ENCODE measurements around the gene KLF1.

Gene KLF1

DNA sequence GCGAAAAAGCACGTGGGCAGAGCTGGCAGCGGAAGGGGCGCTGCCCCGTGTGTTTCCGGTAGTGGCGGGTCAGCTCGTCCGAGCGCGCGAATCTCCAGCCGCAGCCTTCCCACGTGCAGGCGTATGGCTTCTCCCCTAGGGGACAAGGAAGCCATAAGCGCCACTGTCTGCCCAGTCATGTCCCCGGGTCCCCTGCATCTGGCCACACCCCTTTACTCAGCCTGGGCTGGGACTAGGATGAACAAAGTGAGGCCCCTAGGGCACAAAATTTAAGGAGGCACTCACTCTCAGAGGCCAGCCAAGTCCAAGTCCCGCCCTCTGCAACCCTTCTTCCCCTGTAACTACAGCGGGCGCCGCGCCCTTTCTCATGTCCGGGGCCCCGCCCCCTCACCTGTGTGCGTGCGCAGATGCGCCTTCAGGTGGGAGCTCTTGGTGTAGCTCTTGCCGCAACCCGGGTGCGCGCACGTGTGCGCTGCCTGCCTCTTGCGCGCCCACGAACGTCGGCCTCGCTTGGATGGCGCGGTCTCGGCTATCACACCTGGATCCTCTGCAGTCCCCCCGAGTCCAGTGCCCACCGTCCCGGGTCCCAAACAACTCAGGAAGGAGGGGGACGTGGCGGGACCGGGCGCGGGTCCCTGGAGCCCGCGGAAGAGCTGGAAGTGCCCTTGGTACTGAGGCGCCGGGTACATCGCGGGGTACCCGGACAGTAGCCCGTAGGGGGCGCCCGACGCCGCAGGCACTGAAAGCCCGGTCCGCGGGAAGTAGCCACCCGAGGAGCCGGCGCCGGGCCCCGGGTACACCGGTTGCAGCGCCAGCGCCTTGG, 1.9 kb downstream of the KLF1 start:
- DNase-seq: peak; percentile 94 to 95

DNA sequence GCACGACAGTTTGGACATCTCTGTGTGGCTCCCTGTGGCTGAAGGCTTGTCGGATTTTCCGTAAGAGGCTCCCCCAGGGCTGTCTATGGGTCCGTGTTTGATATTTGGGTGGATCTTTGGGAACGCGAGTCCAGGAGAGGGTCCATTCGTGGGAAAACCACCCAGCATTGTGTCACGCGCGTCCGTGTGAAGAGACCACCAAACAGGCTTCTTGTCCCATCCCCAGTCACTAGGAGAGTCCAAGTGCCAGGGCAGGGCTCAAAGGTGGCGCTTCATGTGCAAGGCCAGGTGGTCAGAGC, 2.4 kb downstream of the KLF1 start:
- no peak for TF ChIP-seq POLR2A (IDR thresholded peaks at IDR 0.05; ENCODE audit: low read length)
- TF ChIP-seq GATA1 (IDR thresholded peaks at IDR 0.05; ENCODE audit: low read depth, low read length): no peak
- DNase-seq: no peak

More for the DNA sequence above, 1.9 kb downstream of the KLF1 start:
- no peak for TF ChIP-seq GATA1 (IDR thresholded peaks at IDR 0.05; ENCODE audit: low read depth, low read length)
- TF ChIP-seq POLR2A (IDR thresholded peaks at IDR 0.05; ENCODE audit: low read length): peak; percentile 78

DNA sequence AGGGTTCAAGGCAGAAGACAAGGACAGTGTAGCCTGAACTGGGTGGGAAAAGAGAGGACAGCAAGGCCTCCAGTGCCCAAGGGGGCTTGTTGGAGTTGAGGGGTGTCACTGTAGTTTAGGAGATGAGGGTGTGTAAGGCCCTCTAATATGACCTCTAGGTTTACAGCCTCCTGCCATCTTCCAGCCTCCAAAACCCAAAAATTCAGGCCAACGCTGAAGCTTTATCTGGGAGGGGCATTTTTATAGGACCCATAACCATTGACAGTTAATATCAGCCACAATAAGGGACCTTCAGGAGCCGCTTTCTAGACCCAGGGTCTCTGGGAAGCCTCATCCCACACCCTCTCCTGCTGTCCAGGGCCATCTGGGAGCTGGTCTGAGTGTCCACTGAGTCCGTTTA, 2.8 kb downstream of the KLF1 start:
- TF ChIP-seq GATA1 (IDR thresholded peaks at IDR 0.05; ENCODE audit: low read depth, low read length) (no peak), POLR2A (IDR thresholded peaks at IDR 0.05; ENCODE audit: low read length) (no peak)
- no peak for DNase-seq

DNA sequence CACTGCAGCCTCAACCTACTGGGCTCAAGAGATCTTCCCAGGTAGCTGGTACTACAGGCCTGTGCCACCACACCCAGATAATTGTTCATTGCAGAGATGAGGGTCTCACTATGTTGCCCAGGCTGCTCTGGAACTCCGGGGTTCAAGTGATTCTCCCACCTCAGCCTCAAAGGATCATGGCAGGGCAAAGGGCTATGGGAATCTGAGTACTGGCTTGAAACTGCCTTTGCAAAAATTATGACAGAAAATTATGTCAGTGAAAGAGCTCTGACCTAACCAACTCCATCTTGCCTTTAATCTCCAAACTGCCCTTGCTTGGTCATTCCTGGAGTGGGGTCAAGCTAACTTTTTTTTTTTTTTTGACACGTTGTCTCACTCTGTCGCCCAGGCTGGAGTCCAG, 4.4 kb downstream of the KLF1 start:
- DNase-seq: no peak
- TF ChIP-seq GATA1 (IDR thresholded peaks at IDR 0.05; ENCODE audit: low read depth, low read length) (no peak), POLR2A (IDR thresholded peaks at IDR 0.05; ENCODE audit: low read length) (peak; percentile 52)

GRCh38 chr19:12881172-12881808, 5.7 kb downstream of the KLF1 start, which contains the start of gene DNASE2:
DNASE2 (minus strand) TSS chr19:12881449; CDS start chr19:12881375, 74 bp downstream.
- TF ChIP-seq GATA1 (IDR thresholded peaks at IDR 0.05; ENCODE audit: low read depth, low read length) (no peak), POLR2A (IDR thresholded peaks at IDR 0.05; ENCODE audit: low read length) (peak; percentile 91)
- DNase-seq: peak; percentile 93 to 95

- DNase-seq: peak; percentile 64 to 68
- no peak for TF ChIP-seq POLR2A (IDR thresholded peaks at IDR 0.05; ENCODE audit: low read length)
- no peak for TF ChIP-seq GATA1 (IDR thresholded peaks at IDR 0.05; ENCODE audit: low read depth, low read length)
These were observed 6.3 kb downstream of the KLF1 start for GRCh38 chr19:12880551-12881171.

GRCh38 chr19:12875086-12875485, 11.9 kb downstream of the KLF1 start:
- TF ChIP-seq GATA1 (IDR thresholded peaks at IDR 0.05; ENCODE audit: low read depth, low read length): no peak
- no peak for TF ChIP-seq POLR2A (IDR thresholded peaks at IDR 0.05; ENCODE audit: low read length)
- DNase-seq: no peak

DNA sequence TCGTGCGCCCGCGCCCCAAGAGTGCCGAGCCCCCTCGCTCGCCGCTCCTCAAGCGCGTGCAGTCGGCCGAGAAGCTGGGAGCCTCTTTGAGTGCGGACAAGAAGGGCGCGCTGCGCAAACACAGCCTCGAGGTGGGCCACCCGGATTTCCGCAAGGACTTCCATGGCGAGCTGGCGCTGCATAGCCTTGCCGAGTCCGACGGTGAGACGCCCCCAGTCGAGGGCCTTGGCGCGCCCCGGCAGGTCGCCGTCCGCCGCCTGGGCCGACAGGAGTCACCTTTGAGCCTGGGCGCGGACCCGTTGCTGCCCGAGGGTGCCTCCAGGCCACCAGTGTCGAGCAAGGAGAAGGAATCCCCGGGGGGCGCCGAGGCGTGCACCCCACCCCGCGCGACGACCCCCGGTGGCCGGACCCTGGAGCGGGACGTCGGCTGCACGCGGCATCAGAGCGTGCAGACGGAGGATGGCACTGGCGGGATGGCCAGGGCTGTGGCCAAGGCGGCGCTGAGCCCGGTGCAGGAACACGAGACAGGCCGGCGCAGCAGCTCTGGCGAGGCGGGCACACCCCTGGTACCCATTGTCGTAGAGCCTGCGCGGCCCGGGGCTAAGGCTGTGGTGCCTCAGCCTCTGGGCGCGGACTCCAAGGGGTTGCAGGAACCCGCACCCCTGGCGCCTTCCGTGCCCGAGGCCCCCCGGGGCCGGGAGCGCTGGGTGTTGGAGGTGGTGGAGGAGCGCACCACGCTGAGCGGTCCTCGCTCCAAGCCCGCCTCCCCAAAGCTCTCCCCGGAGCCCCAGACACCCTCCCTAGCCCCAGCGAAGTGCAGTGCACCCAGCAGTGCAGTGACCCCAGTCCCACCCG, 12.9 kb downstream of the KLF1 start:
- no peak for DNase-seq

DNA sequence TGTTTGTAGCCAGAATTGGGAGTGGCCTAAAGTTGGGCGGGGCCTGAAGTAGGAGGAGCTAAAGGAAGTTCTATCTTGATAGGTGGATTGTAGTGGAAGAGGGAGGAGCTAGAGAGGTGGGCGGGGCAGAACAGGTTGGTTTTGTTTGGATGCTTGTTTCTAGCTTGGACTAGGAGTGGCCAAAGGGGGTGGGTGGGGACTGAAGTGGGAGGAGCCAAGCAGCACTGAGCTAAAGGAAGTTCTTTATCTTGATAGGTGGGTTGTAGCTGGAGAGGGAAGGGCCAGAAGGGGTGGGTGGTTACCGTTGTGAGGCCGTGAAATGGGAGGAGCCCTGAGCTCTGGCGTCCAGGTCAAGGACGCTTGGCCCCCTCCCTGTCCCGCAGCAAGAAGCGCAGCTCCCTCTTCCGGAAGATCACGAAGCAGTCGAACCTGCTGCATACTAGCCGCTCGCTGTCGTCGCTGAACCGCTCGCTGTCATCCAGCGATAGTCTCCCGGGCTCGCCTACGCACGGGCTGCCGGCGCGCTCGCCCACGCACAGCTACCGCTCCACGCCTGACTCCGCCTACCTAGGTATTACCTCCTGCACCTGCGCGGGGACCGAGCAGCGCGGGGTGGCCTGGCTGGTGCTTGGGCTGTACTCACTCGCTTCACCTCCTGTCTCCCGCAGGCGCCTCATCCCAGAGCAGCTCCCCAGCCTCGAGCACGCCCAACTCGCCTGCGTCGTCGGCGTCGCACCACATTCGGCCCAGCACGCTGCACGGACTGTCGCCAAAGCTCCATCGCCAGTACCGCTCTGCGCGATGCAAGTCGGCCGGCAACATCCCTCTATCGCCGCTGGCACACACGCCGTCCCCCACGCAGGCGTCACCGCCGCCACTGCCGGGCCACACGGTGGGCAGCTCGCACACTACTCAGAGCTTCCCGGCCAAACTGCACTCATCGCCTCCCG, 13.8 kb downstream of the KLF1 start:
- peak; percentile 89 for DNase-seq
- no peak for TF ChIP-seq POLR2A (IDR thresholded peaks at IDR 0.05; ENCODE audit: low read length)
- no peak for TF ChIP-seq GATA1 (IDR thresholded peaks at IDR 0.05; ENCODE audit: low read depth, low read length)

More for the DNA sequence above, 12.9 kb downstream of the KLF1 start:
- TF ChIP-seq GATA1 (IDR thresholded peaks at IDR 0.05; ENCODE audit: low read depth, low read length) (no peak), POLR2A (IDR thresholded peaks at IDR 0.05; ENCODE audit: low read length) (no peak)

- DNase-seq: peak; percentile 34 to 41
- TF ChIP-seq POLR2A (IDR thresholded peaks at IDR 0.05; ENCODE audit: low read length): no peak
- TF ChIP-seq GATA1 (IDR thresholded peaks at IDR 0.05; ENCODE audit: low read depth, low read length): no peak
These were observed 14.7 kb downstream of the KLF1 start for GRCh38 chr19:12872255-12872654.

- no peak for TF ChIP-seq POLR2A (IDR thresholded peaks at IDR 0.05; ENCODE audit: low read length)
- no peak for TF ChIP-seq GATA1 (IDR thresholded peaks at IDR 0.05; ENCODE audit: low read depth, low read length)
- no peak for DNase-seq
These were observed 15.3 kb downstream of the KLF1 start for GRCh38 chr19:12871681-12872080.

DNA sequence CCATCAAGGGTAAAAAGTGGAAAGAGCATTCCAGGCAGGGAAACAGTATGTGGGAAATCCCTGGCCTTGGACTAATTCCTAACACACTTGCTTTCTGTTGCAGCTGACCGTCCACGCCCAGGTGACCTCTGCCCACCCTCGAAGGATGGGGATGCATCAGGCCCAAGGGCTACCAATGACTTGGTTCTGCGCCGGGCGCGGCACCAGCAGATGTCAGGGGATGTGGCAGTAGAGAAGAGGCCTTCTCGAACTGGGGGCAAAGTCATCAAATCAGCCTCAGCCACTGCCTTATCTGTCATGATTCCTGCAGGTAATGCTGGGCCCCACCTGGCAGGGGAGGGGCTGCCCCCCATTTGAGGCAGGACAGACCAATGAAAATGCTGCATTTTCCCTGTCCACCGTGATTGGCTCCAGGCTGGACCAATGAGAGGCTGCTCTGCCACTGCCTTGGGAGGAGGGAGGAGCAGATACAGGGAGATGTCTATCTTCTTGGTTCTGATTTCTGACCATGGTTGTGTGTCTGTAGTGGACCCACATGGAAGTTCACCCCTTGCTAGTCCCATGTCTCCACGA, 18.4 kb downstream of the KLF1 start:
- DNase-seq: peak; percentile 38 to 49
- TF ChIP-seq POLR2A (IDR thresholded peaks at IDR 0.05; ENCODE audit: low read length): no peak
- TF ChIP-seq GATA1 (IDR thresholded peaks at IDR 0.05; ENCODE audit: low read depth, low read length): no peak
